K562 (cell line): ENCODE measurements around the gene SLC6A6. TPM values are rescaled to one million over a fixed set of nuclear protein-coding genes. Genes with fewer than 3 reads are reported as not detected.
A peak's percentile ranks its signal among the peaks of the same experiment; 100 is the strongest.

Experiments used
- CTCFL ChIP-seq: IDR thresholded peaks from 2 replicates; pipeline ENCODE4 v1.6.1; 2011; ENCODE audit warnings: borderline replicate concordance, low read depth, mild to moderate bottlenecking, moderate library complexity, low read length; ENCODE audit not compliant: insufficient read depth, poor library complexity, severe bottlenecking
- ELF2 ChIP-seq: fragments of 250-450 bp; sonication (Bioruptor Pico); IDR thresholded peaks from 2 replicates; pipeline ENCODE4 v1.5.0; 2021; ENCODE audit warnings: mild to moderate bottlenecking
- ELF4 ChIP-seq: fragments of 450-650 bp; formaldehyde crosslinking; IDR thresholded peaks from 2 replicates; pipeline ENCODE4 v1.4.0; 2022; ENCODE audit warnings: missing genetic modification characterization
- FOS ChIP-seq: IDR thresholded peaks from 3 replicates; pipeline ENCODE4 v1.6.1; 2011; ENCODE audit not compliant: insufficient read length; ENCODE audit errors: extremely low read depth
- HINFP ChIP-seq: fragments of 450-650 bp; conservative IDR thresholded peaks from 2 replicates; pipeline ENCODE4 v1.6.1; 2016; ENCODE audit warnings: missing genetic modification characterization, low read depth, mild to moderate bottlenecking, control low read depth, missing compliant biosample characterization
- NR2C1 ChIP-seq, 2 experiments: fragments of 450-650 bp; IDR thresholded peaks; 2 replicates each; pipeline ENCODE4 v1.6.1; 2017; ENCODE audit warnings: mild to moderate bottlenecking in 2 of 2, antibody characterized with exemption in 1 of 2, inconsistent platforms in 1 of 2, missing compliant biosample characterization in 1 of 2, missing genetic modification characterization in 1 of 2
- SAFB2 ChIP-seq: fragments of 200-400 bp; formaldehyde crosslinking; IDR thresholded peaks from 2 replicates; pipeline ENCODE4 v1.6.1; 2018; ENCODE audit warnings: borderline replicate concordance, low read length, low read depth, moderate library complexity; ENCODE audit not compliant: severe bottlenecking
- ZNF311 ChIP-seq: fragments of 250-450 bp; sonication (Bioruptor Pico); IDR thresholded peaks from 2 replicates; pipeline ENCODE4 v1.4.0; 2020; ENCODE audit warnings: mild to moderate bottlenecking, moderate library complexity
- ZNF395 ChIP-seq: fragments of 200-800 bp; sonication (Bioruptor generic); IDR thresholded peaks from 2 replicates; pipeline ENCODE4 v1.6.1; 2017; ENCODE audit warnings: missing genetic modification characterization, missing compliant biosample characterization
- polyA plus RNA-seq, 8 experiments: library from polyadenylated mRNA; depleted of rRNA in 4 of 8; stranded (reverse) in 5 of 8; unstranded in 3 of 8; fragments of >200 nt; fragmentation: Nextera tagmentation in 2 of 8; fragmentation: Illumina TruSeq in 1 of 8; extraction: Ambion mirVana in 2 of 8; extraction: Trizol in 1 of 8; gene quantifications; 2 replicates each; pipeline versions ENCODE4 v1.2.1 to v1.2.3, GENCODE V29; 2011 to 2014; ENCODE audit warnings: inconsistent platforms in 1 of 8, missing spikeins in 1 of 8
- total RNA-seq, 7 experiments: library from RNA; depleted of rRNA in 6 of 7; stranded (reverse); fragments of >200 nt in 6 of 7; fragmentation: Illumina TruSeq in 2 of 7; extraction: Trizol in 2 of 7; gene quantifications; 2 replicates each; pipeline versions ENCODE4 v1.2.1 to v1.2.3, GENCODE V29; 2011 to 2021; ENCODE audit warnings: low replicate concordance in 1 of 7

Gene SLC6A6
- total and polyA plus RNA-seq, 9 of the 15 experiments (the other 6 are each of a cell fraction or from before 2014, with no cell fraction given): 12.3 to 203 (median 93.2) TPM

GRCh38 chr3:14411988-14412387 lies 9.6 kb downstream of the SLC6A6 start (continued):
- TF ChIP-seq ELF2 (CRISPR knock-in tag) (no peak), HINFP (0 out of 2 replicates have a peak, but pooled peaks have one; percentile 36), CTCFL (peak; percentile 20), ZNF311 (CRISPR knock-in tag) (peak; percentile 45; the same call in 1 of the 2 replicates), FOS (no peak), ZNF395 (CRISPR knock-in tag) (0 out of 2 replicates have a peak, but pooled peaks have one; percentile 42), ELF4 (no peak), NR2C1 (IDR thresholded peaks at IDR 0.05) (no peak), NR2C1 (tag; IDR thresholded peaks at IDR 0.05) (0 out of 2 replicates have a peak, but pooled peaks have one; percentile 47), SAFB2 (no peak)
